Eye (tissue), 1 donor: ENCODE results near the gene LSP1.

Experiments
- DNase-seq: peaks from one replicate; pipeline ENCODE4 v3.0.0-alpha.2; 2015

Gene LSP1

DNA sequence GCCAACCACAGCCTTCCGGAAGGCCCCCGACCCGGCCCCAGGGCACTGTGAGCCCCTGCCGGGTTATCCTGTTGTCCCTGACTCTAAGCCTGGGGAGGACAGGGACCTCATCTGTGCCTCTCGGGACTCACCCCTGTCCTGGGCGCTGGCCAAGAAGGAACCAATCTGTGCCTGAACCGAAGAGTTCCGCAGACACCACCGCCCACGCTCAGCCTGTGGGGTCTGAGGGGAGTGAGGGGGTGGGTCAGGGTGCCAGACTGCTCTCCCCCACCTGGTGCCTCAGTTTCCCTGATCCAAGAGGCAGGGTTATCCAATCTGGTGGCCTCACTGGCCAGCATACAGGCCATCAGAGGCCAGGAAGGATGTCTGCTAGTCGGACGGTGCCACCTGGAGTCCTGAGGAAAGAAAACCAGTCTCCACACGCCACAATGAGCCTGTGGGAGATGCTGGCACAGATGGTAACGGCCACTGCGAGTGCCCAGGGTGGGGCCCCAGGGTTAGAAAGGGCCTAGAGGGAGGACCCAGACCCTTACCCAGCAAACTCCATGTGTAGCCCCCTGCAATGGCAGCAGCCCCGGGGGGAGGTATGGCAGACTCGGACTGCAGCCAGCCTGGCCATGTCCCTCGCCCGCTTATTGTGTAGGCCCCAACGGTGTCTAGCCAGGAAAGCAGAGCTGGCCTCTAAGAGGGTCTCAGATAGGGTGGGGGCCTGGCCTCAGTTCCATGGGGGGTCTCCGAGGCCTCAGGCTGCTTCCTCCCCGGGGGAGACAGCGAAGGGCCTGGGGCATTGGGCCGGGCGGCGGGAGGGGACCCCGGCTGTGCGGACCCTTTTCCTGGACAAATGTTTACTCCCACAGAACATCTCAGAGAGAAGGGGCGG, 65.8 kb downstream of the LSP1 start:
- no peak for DNase-seq

DNA sequence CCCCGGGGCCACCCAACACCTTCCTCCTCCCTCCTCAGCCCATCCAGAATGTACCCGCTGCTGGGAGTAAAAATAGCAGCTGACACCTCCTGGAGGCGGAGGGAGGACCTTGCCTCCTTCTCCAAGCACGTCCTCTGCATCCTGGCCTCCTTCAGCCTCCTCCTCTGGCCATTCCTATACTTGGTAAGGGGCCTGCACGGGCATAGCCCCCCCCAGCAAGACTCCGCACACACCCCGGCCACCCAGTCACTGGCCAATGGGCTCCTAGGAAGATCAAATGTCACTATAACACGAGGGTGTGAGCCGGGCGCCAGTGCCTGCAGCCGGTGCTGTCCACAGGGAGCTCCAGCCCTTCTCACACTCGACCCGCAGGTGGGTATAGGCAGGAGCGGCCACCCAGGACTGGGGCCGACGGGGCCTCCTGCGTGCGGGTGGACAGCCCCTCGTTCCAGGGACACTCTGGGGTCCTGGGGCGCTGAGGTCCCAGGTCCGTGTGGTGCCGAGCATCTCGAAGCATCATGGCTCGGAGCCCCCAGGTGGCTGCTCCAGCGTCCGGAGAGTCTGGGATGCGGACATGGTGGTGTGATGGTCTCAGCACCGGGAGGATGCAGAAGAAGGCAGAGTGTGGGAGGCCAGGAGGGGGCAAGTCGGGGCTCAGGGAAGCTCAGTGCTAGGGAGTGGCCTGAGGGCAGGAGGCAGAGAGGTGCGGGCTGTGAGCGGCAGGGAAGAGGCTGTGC, 66.7 kb downstream of the LSP1 start, which contains the start of gene TNNT3:
Gene TNNT3, plus strand, starts transcription at position 313 of the 737 bp plus-strand sequence. CDS start 3,172 bp downstream, outside the sequence.
- DNase-seq = no peak

DNA sequence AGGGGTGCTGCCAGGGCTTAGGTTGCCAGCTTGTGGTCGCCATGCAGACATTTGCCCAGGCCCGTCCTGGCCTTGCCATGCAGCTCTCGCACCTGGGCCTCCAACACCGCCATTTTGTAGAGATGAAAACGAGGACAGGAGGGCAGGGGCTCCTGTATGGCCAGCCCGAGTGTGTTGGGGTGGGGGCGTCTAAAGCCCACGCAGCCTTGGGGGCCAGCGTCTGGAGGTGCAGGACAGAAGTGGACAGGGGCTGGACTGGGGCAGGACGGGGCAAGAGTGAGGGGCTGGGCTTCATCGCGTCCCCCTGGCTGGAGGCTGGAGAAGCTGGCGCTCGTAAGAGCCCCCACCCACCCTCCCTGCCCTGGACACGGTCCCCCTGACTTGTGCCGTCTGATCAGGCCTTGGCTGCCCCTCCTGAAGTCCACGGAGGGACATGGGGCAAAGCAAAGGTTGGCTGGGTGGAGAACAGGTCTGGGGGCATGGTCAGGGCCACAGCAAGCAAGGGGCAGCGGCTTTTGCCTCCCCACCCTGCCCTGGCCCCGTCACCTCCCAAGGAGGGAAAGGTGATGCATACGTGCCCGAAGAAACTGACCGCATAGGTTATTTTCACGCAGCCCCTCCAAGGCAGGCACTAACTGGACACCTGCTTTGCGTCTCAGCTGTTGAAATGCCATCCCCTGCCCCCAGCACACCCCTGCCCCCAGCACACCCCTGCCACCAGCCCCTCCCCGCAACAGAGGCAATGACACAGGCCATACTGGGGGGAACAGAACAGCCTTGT, 67.4 kb downstream of the LSP1 start:
- no peak for DNase-seq

DNA sequence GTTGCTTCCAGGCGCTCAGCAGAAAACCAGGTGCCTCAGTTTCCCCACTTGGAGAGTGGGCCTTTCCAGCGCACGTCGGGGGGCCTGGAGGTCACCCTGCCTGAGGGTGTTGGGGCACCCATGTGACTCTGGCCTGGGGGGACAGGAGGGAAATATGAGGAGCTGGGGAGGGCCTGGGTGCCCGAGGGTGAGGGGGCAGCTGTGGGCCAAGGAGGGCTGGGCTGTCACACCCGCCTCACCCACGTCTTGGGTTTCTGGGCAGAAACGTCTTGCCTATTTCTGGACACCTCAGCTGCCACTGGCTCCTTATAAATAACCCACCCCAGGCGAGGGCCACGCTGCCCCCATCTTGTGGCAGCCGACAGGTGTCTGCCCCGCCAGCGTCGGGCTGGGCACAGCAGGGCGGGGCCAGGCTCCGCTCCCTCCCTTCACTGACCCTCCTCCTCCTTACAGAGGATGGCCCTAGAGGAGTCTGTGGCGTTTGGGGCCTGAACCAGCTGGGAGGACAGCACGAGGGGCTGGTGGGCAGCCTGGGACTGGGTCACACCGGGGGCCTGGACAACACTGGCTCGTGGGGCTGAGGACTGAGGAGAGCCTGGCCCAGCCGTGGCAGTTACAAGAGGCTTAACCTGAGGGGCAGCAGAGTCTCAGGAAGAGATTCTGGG, 68.2 kb downstream of the LSP1 start:
- DNase-seq = no peak

DNA sequence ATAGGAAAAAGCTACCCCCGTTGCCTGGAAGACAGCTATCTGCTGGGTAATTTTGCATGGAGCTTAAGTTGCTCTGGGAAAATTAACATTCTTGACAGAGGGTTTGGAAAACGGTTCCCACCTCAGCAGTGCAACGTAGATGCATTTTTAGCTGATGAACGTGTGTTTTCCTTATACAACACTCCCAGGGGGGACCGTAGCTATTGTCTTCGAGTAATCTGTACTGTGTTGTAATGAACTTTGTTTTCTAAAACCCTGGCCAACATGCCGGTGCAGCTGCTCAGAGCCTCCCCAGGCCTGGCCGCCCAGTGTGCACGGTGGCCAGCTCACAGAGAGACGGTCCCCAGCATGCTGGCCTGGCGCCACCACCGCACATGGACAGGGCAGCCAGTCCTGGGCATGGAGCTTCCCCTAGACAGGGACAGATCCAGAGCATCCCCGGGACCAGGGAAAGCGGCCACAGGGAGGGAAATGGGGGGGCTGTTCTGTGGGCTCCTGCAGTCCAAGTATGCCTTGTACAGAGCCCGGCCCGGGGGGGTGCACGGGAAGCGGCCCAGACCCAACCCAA, 68.8 kb downstream of the LSP1 start:
- DNase-seq = peak; percentile 80

DNA sequence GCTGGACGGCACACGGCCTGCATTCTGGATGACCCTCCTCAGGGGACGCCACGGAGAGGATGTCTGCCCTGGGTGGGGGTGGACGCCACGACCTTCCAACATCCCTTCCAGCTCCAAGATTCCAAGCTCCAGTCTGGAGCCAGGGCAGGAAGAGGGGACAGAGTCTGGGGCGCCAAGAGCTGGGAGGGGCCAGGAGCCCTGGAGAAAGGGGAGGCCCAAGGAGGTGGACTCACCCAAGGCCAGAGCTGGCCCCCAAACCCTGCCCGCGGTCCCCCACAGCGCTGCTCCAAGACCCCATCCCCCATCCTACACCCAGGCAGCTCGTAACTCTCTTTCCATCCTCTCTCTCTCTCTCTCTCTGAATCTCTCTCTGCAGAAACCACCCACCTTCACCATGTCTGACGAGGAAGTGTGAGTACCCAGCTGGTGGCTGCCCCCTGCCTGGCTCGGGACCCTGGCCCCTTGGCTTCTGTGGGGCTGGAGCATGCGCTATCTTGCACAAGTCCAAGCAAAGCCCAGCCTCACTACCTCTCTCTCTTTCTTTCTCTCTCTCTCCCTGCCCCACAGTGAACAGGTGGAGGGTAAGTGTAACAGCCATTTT, 69.7 kb downstream of the LSP1 start:
- DNase-seq = no peak

DNA sequence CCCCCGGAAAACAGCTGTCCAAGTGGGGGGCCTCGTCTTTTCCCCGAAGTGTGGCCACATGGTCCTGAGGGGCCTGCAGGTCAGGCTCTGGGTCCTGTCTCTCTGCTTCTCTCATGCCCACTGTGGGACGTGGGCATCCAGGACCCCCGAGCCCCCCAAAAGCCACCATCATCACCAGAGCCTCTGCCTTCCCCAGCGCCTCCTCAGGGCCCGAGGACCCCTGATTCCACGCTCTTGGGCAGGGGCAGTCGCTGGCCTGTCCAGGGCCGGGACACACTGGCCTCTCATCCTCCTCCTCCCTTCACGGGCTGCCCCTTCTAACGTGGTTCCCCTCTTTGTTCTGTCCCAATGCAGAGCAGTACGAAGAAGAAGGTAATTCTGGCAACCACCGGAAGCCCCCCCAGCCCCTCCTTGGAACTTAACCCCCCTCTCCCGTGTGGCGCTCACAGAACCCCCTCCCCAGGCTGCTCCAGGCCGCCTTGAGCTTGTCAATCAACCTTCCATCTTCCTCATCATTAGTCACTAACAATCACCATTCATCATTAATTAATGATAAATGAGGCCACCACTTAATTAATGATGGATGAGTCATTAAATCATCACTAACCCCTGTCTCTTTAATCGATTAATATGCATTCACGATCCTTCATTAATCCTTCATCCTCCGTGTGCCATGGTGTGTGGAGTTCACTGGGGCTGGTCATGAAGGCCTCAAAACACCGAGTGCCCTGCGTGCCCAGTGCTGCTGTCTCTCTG, 70.5 kb downstream of the LSP1 start:
- DNase-seq = no peak

- no peak for DNase-seq
These were observed 71.3 kb downstream of the LSP1 start for GRCh38 chr11:1924181-1924580.

DNA sequence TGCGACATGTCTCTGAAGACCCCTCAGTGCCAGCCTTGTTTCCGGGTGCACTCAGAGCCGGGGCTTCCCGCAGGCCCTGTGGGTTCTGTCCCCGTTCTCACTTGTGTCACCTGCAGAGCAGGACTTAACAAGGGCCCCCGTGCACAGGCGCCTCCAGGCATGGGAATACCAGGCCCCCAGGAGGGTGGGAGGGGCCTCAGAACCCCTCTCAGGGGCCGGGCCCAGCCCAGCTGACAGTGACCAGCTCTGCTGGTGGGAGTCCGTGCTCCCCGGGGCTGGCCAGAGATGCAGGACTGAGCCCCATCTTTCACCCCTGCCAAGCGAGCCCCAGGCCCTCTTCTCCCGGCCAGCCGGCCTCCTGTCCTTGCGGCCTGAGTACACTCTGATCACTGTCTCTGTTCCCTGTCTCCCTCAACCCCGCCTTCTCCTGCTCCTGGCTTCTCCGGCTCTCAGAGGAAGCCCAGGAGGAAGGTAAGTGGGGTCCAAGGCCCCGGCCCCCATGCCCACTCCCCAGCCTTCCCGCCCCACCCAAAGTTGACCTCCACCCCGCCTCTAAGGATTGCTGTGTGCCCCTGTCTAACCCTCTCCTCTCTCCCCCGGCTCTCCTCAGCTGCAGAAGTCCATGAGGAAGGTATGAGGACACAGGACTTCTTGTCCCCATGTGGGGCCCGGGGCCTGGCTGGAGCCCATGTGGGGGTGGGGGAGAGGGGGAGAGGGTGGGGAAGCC, 71.9 kb downstream of the LSP1 start:
- DNase-seq = no peak

- no peak for DNase-seq
These were observed 72.7 kb downstream of the LSP1 start for GRCh38 chr11:1925373-1926155.

- no peak for DNase-seq
These were observed 73.5 kb downstream of the LSP1 start for GRCh38 chr11:1926156-1927025.

GRCh38 chr11:1927026-1927847, 74.4 kb downstream of the LSP1 start:
- DNase-seq = peak; percentile 67

DNA sequence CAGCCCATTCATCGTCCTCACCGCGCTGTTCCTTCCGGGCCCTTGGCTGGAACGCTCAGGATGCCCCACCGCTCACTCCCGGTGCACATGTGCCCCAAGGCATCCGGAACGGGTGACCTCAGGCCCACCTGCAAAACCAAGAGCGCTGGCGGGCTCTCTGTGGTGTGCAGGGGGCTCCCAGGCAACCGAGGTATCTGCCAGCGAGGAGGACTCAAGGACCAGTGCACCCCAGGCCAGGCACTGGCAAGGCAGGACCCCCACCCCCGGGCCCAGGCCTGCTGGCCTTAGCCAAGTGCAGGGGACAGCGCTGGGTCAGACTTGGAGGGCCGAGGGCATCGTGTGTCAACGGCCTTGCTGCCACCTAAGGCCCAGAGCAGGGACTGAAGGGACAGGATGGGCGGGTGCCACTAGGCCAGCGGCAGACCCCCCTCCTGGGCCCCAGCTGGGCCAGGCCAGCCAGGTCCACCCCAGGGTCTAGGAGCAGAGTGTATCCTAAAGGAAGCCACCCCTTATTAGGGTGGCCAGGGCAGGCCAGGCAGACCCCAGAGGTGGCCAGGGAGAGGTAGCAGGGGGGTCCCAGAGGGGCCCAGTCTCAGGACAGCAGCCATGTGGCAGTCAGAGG, 75.1 kb downstream of the LSP1 start:
- DNase-seq = no peak

DNA sequence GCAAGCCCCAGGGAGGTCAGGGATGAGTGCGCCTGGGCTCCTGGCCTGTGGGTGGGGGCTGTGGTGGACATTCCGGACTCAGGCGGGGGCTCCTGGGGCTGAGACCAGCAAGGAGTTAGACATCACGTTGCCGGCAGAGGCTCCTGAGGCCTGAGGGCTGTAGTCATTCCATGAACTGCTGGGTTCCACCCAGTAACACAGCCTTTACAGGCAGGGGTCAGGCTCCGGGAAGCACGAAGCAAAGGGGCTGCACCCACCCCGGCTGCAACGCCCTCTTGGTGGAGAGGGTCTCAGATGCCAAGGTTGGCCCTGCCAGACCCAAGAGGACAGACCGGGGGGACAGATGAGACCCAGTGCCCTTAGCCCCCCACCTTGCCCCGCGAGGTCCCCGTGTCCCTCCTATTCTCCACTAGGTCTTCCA, 75.6 kb downstream of the LSP1 start:
- DNase-seq = no peak

DNA sequence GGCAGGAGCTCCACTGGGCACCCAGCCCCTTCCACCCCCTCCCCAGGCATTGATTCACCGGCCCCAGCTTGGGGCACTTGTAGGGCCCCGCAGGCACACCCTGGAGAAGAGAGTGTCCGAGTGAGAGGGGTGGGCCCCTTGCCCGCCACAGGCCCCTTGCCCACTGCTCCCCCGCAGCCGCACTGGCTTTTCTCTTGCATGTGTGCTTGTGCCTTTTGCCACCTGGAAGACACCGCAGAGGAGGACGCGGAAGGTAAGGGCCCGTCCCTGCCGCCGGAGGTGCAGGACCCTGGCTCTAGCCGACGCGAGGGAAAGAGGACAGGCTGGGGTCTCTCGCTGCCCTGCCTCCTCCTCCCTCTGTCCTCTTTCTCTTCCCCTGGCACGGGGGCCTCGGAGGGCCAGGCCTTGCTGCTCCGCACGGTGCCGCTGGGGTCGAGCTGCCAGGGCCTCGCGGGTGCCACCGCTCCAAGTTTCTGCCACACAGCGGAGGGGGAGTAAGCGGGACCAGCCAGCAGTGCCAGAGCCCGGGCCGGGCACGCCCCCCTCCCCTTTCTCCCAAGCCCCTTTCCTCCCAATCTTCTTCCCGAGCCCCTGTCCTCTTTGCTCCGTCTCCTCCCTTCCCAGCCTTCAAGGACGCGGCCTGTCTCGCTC, 76.1 kb downstream of the LSP1 start:
- no peak for DNase-seq

- no peak for DNase-seq
These were observed 77.0 kb downstream of the LSP1 start for GRCh38 chr11:1929621-1930461.
